SIG-M5 treated with dmso at 0.1 percent for 504 hours (cell line): ENCODE results near the gene HIPK2.
"Not testable (repeated sequence)": the region's sequence is repeated elsewhere in the genome, so short reads cannot be mapped to it uniquely, and the experiment has no call there.

ENCODE experiments used
- DNase-seq: peaks from one replicate; lab custom pipeline; 2025; ENCODE audit not compliant: unreplicated experiment; lab: John Stamatoyannopoulos, UW

The HIPK2 gene

GRCh38 chr7:139557857-139558581, 219.8 kb downstream of the HIPK2 start:
- no peak for DNase-seq

GRCh38 chr7:139553991-139554700, 223.7 kb downstream of the HIPK2 start:
- not testable (repeated sequence) for DNase-seq

GRCh38 chr7:139548302-139549028, 229.3 kb downstream of the HIPK2 start:
- DNase-seq = no peak

- DNase-seq = no peak
These were observed 233.2 kb downstream of the HIPK2 start for GRCh38 chr7:139544645-139545044.

GRCh38 chr7:139543801-139544603, 233.8 kb downstream of the HIPK2 start:
- no peak for DNase-seq

GRCh38 chr7:139542308-139543151, 235.3 kb downstream of the HIPK2 start:
- no peak for DNase-seq

GRCh38 chr7:139541600-139542307, 236.0 kb downstream of the HIPK2 start:
- DNase-seq = no peak

- DNase-seq = no peak
These were observed 237.6 kb downstream of the HIPK2 start for GRCh38 chr7:139540203-139540602.

- no peak for DNase-seq
These were observed 238.7 kb downstream of the HIPK2 start for GRCh38 chr7:139538881-139539635.

- no peak for DNase-seq
These were observed 241.6 kb downstream of the HIPK2 start for GRCh38 chr7:139536152-139536551.

- no peak for DNase-seq
These were observed 242.7 kb downstream of the HIPK2 start for GRCh38 chr7:139534966-139535651.

- no peak for DNase-seq
These were observed 243.7 kb downstream of the HIPK2 start for GRCh38 chr7:139534096-139534495.

- DNase-seq = no peak
These were observed 245.1 kb downstream of the HIPK2 start for GRCh38 chr7:139532636-139533155.

GRCh38 chr7:139531094-139531493, 246.7 kb downstream of the HIPK2 start:
- no peak for DNase-seq

- no peak for DNase-seq
These were observed 250.9 kb downstream of the HIPK2 start for GRCh38 chr7:139526578-139527544.

- DNase-seq = no peak
These were observed 252.0 kb downstream of the HIPK2 start for GRCh38 chr7:139525750-139526149.

GRCh38 chr7:139525239-139525638, 252.6 kb downstream of the HIPK2 start:
- no peak for DNase-seq
